Activated T-cell treated with anti-CD3 and anti-CD28 coated beads, Interleukin-2, amount 50 U/mL, for 1 hour (primary cell): Measurements from ENCODE around the gene FRAS1.
"Not testable (repeated sequence)": the region's sequence is repeated elsewhere in the genome, so short reads cannot be mapped to it uniquely, and the experiment has no call there.

Experiments used
- DNase-seq: peaks from one replicate; pipeline ENCODE4 v3.0.0-alpha.2; 2020

The FRAS1 gene, protein sequence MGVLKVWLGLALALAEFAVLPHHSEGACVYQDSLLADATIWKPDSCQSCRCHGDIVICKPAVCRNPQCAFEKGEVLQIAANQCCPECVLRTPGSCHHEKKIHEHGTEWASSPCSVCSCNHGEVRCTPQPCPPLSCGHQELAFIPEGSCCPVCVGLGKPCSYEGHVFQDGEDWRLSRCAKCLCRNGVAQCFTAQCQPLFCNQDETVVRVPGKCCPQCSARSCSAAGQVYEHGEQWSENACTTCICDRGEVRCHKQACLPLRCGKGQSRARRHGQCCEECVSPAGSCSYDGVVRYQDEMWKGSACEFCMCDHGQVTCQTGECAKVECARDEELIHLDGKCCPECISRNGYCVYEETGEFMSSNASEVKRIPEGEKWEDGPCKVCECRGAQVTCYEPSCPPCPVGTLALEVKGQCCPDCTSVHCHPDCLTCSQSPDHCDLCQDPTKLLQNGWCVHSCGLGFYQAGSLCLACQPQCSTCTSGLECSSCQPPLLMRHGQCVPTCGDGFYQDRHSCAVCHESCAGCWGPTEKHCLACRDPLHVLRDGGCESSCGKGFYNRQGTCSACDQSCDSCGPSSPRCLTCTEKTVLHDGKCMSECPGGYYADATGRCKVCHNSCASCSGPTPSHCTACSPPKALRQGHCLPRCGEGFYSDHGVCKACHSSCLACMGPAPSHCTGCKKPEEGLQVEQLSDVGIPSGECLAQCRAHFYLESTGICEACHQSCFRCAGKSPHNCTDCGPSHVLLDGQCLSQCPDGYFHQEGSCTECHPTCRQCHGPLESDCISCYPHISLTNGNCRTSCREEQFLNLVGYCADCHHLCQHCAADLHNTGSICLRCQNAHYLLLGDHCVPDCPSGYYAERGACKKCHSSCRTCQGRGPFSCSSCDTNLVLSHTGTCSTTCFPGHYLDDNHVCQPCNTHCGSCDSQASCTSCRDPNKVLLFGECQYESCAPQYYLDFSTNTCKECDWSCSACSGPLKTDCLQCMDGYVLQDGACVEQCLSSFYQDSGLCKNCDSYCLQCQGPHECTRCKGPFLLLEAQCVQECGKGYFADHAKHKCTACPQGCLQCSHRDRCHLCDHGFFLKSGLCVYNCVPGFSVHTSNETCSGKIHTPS (N-terminal part only)

DNA sequence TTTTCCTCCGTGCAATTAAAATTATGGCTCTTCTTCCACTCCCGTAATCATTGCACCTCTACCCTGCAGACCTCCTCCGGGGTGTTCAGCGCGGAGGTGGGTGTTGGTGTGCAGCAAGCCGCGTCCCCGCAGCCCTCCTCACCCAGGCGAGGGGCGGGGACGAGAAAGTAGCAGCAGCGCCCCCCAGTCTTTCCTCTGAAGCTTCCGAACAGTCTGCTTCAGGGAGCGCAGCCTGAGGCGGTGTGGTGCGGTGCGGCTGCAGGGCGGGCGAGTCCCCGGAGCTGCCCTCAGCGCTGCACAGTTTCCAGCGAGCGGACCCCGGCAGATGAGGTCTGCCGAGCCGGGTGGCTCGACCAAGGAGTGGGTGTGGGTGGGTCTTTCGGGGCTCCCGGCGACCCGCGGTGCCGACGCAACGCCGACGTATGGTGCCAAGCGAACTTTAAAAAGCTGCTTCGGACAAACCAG is at the start of gene FRAS1:
Gene FRAS1 (plus strand): TSS at position 189 of the 465 bp plus-strand sequence. CDS start 687 bp downstream, outside the sequence.
- DNase-seq = no peak

DNA sequence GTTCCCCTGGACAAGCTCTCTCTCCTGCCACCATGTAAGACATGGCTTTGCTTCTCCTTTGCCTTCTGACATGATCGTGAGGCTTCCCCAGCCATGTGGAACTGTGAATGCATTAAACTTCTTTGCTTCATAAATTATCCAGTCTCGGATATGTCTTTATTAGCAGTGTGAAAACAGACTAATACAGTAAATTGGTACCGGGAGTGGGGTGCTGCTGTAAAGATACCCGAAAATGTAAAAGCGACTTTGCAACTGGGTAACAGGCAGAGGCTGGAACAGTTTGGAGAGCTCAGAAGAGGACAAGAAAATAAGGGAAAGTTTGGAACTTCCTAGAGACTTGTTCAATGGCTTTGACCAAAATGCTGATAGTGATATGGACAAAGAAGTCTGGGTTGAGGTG is 46.1 kb upstream of the FRAS1 start:
- not testable (repeated sequence) for DNase-seq

DNA sequence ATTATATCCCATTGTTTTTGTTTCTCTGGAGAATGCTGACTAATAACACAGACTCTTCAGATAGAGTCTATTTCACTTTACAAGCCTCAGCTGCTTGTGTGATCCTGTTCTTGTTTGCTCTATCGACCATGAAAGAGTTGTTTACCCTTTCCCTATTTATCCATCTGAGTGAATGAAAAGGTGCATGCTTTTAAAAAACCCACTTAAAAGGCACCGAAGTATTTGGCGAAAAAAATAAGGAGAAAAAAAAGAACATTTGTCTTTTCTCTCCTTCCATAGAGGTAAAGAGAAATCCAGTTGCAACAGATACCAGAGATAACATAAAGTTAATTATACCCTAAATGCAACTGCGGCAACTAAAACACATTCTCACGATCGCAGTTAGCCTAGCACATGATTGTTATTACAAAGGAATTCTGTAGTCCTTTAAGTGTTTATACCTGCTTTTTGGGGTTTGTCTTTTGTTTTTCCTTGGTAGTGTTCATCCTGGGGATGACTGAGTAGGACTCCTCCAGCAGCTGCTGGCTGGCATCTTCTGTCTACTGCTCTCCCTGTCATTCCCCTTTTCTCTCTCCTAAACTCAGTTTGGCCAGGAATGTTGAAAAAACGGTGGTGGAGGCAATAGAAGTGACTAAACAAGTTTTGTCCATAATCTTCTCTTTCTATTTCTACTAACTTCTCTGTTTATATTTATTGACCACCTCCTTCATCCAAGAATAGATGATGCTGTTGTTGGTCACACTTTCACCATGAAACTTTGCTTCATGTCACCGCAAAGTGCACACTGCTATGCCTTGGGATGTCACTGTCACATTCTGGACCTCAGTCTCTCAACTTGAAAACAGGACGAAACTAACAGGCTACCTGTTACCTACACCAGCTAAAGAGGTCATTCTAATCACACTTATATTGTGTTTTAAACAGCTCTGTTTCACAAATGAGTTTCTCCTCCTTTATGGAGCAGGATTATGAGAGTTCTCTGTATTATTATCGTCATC is 41.9 kb upstream of the FRAS1 start:
- DNase-seq = no peak

DNA sequence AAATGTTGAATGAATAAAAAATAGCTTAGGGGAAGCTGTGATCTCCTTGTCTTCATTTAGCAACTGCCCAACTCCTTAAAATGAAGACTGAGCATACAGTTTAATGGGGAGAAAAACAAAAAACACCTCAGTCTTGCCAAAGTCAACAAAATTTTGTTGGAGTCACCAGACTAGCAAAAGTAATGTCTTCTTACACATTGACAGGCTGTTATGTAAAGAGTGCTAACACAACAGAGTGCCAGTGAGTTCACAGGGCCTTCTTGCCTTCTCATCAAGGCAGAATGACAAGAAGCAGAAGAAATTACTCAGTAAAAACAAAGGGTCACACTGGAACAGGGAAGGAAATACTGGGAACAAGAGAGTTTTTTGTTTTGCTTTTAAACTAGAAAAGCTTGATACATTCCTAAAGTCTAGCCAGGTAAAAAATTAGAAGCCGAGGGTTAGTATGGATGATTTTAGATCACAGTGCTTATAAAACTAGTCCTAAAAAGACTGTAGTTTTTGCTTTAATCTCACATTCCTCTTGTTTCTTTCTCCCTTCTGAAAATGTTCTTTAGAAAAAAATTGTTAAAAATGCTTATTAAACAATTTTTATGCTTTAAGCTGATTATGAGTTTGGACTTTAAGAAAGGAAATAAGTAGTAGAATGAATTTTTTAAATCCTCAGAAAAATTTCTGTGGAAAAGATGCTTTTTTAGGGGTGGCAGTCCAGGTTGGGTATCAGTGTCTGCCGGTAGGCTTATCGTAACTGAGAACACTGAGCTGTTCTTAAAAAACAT is 38.7 kb upstream of the FRAS1 start:
- DNase-seq = no peak

DNA sequence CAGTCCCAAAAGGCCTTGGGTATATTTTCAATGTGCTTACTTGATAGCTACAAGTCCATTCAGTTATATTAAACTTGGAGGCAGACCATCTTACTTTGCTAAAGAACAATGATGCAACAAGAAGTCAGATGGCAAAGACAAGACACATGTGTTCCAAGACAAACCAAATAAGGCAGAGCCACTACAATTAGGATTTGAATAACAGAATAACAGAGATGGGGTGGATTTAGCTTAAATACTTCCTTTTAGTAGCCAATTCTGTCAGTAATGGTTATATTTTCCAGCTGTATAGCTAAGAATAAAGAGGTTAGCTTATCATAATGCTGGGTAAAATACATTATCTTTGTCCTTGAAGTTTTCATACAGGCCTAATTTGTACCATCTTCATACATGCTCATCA is 37.7 kb upstream of the FRAS1 start:
- DNase-seq = no peak

DNA sequence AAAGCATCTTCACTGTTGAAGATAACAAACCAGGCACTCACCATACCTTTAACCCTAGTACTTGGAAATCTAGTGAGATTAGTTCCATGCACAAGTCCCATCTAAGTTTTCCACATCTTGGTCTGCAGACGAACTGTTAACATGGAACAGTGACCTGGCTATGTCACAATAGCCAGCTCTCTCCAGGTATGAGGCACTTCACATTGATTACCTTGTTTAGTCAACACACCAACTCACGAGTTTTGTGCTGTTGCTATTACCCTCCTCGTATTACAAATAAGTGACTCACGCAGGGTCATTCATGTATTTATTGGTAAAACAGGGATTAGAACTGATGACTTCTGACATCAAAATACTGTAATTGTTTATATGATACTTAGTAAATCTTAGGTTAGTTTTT is 36.4 kb upstream of the FRAS1 start:
- no peak for DNase-seq

DNA sequence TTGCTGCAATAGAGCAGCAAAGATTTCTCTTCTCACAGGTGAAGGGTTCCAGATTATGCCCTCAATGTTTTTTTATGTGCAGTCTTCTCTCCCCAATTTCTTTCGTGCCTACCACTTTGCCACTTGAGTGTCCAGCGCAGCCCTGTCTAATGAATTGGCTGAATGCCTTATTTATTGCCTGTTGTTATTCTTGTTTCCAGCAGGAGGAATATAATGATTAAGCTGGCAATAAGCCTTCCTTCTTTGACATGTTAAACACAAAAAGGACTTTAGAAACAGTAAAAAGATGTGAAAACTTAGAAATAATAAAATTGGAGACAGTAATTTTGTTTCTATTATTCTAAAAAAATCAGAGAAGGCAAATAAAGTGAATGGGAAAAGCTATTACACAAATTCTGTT is 34.6 kb upstream of the FRAS1 start:
- no peak for DNase-seq

DNA sequence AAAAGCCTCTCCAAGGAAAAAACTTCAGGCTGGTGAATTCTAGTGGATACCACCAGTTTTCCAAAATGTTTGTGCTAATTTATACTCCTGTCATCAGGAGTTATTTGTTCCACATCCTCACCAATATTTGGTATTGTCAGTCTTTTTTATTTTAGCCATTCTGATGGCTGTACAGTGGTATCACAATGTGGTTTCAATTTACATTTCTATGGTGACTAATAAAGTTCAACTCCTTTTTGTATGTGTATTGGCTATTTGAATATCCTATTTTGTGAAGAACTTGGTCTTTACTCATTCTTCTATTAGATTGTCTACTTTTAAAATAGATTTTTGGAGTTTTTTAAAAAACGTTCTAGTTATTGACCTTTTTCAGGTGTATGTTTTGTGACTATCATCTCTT is 33.0 kb upstream of the FRAS1 start:
- DNase-seq = no peak

DNA sequence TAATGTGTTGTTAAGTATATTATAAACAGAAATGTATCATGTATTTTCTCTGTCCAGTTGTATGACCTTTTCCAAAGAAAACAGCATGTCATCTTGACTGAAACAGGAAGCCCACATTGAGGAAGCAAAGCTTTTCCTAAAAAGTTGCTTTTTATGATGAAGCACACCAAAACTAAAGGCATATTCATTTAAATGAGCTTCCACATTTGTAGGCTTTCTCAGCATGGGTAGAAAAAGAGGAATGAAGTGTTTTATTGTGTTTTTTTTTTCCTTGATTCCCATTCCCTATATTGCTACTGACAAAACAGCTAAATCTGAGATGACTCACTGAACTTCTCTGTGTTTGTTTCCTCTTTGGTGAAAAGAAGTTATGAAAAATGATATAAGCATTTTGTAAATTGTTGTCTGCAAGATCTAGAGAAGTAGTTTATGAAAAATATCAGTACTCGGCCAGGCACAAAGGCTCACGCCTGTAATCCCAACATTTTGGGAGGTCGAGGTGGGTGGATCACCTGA is 32.5 kb upstream of the FRAS1 start:
- no peak for DNase-seq

DNA sequence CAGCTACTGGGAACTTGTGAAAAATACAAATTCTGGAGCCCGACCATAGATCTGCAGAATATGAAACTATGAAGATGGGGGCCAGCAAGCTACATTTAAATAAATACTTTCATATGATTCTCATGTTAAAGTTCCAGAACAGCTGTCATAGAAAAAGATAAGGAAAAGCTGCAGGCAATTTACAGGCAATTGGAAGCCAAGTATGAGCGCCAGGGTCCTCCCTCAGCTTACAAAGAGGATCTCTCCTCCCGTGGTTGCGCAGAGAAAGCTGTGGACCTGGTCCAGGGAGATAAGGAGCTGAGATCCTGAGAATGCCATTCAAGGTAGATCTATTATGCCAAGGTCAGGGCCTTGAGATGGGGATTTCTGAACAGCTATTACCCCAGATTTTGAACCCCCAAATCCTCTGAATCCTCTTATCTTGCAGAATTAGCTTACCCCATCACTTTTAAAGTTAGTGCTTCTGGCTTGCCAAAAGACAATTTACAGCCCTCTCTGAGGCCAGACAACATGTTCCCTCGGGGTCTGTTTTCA is 25.6 kb upstream of the FRAS1 start:
- DNase-seq = no peak

DNA sequence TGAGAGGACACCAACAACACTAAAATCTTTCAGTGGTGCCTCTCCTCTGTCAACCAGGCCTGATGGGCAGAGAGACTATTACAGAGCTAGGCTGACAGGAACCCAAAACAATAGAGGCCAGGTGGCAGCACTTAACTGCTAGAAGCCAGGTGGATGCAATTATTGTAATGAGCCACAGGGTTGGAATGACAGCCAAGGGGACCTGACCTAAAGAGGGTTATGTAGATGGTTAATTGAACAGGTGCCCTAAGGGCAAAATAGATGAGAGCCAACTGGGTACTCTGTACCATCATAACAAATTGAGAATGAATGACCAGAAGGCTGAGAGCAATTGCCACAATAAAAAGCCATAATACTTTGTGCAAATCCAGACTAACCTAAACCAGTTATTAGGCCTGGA is 24.7 kb upstream of the FRAS1 start:
- DNase-seq = no peak

DNA sequence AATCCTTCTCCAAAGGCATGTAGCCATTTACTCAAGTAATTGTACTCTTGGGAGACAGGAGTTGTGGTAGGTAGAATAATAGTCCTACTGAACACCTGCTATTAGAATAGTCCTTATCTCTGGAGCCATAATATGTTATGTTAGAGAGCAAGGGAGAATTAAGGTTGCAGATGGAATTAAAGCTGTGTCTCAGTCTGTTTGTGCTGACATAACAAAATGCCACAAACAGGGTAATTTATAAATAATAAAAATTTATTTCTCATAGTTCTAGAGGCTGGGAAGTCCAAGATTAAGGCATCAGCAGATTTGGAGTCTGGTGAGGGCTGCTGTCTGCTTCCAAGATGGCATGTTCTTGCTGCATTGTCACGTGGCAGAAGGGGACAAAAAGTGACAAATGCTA is 24.2 kb upstream of the FRAS1 start:
- no peak for DNase-seq

DNA sequence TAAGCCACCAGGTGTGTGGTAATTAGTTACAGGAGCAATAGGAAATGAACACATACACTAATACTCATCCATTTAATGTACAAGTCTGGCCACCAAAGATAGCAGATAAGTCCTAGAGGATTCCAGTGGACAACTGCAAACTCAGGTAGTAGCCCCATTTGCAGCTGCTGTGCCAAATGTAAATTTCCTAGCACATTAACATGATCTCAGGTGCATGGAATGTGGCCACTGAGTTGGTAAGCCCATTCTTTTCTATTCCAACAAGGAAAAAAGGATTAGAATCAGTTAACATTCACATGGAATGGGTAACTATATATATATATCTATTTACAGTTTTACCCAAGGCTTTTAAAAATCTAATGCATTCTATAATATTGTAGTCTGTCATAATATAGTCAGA is 23.3 kb upstream of the FRAS1 start:
- DNase-seq = no peak

DNA sequence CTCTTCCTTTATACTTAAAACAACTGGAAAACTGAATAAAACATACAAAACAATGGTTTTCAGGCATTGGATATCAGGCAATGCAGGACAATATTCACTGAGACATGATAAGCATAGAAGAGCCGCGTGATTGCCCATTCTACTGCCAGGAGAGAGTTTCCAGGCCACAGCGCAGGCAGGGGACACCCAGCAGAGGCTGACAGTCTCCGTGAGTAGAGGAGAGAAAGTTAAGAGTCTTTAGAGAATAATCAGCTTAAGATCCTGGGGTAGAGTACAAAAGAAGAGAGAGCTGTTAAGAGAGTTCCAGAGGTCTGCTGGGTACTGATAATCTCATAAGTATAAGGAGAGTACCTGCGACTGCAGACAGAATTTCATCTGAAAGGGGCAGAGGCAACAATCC is 18.4 kb upstream of the FRAS1 start:
- no peak for DNase-seq

DNA sequence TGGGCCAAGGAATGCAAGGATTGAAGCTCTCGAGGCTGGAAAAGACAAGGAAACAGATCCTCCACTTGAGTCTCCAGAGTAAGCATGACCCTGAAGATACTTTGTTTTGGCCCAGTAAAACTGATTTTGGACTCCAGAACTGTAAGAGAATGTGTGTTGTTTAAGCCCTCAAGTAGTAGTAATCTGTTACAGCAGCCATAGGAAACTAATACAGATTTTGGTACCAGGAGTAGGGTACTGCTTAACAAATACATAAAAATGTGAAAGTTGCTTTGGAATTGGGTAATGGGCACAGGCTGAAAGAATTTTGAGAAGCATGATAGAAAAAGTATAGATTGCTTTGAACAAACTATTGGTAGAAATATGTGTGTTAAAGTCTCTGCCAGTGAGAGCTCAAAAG is 17.4 kb upstream of the FRAS1 start:
- no peak for DNase-seq

DNA sequence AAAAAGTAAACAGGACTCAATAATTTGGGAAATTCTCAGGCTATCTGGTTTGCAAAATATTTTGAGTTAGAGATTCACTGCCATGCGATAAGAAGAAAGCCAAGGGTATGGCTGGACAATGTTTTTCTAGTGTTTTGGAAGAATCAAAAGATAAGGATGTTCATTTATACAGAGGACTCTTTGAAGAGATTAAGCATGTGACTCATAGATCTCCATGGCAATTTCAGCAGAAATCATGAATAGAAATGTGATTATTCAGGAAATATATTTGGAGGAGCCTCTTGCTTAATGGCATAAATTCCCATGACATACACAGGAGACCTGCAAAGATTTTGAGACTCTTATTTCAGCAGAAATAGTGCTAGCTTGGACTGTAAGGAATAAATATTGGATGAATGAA is 16.7 kb upstream of the FRAS1 start:
- no peak for DNase-seq

DNA sequence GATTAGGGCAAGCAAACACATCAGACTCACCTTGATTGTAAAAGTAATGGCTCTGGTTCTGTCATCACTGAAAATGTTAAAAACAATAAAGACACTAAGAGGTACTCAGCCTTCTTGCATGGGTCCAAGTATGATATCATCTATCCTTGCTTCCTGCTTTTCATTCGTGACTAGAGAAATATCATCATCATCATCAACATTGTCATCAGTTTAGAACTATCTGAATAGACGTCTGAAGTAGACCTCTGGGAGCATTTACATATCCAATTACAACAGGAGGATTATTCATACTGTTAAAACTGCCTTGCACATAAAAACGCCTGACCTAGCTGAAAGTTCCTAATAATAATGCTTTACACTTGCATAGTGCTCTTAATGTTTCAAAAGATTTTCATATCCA is 9.8 kb upstream of the FRAS1 start:
- DNase-seq = no peak

DNA sequence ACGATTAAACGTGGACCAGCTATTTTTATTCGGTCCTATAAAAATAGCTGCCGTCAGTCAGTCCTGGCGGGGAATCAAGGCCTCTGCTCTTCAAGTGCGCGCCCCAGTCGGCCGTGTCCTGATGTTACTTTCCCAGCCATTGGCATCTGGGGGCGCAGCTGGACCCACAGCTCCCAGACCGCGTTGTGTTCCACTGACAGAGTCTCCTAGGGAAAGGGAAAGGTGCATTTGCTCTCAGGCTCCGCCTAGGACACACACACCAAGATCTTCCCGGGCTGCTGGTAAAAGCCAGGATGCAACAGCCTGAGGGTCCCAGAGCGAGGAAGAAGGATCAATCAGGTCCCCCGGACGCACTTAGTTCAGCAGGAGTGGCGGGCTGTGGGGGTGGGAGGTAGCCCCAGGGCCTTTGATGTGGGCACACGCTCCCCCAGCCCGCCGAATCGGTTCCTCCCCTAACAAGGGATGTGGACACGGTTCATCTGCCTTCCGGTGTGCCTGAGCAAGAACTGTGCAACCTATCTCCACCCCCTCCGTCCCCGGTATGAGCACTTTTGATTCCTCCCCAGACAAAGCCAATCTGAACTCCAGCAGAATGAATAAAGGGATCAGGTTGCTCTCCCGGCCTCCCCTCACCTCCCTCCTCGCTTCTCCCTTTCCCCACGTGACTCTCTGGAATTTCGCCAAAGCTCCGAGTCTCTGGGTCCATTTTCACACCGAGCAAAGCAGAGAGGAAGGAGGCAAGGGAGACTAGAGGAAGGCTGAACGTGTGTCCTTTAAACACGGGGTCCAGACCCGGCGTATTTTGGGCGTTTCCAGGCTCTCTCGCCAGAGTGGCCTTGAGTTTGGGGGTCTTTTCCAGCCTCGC is 626 bp upstream of the FRAS1 start:
- no peak for DNase-seq

DNA sequence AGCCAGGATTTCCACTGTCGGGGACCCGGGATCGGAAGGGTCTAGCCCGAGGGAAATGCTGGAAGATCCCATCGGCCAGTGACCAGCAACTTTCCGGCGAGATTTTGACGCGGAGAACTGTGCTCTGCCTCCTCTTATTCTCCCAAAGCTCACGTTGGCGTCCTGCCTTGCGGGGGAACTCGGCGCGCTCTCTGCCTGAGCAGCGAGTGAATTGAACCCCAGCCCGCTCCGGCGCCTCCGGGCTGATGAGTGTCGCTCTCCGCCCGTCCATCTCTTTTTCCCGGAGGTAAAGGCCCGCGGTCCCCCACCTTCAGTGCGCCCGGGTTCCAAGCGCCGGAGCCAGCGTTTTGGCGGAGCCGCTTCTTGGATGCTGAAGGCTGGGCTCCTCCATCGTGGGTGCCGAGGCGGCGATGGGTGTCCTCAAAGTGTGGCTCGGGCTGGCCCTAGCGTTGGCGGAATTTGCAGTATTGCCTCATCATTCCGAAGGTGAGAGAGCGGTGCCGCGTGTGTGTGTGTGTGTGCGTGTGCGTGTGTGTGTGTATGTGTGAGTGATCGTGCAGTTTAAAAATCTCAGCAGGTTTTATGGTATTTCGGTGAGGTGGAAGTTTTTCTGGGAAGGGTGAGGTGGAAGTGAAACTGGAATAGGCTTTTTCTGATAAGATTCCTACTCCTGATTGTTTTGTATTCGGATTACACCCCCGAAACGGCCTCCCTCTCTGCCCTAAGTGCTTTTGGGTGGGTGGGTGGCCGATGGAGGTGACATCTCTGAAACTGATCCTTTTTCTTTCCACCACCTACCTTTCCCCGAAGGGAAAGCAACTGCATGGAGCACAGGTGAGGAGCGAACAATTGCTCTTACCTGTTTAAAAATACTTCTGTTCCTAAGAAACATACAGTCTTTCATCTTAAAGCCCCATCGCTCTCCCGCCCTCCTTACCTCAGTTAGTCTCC is 752 bp downstream of the FRAS1 start:
- no peak for DNase-seq
